A549 (cell line): ENCODE data around the gene MGP. TPM values are rescaled to one million over a fixed set of nuclear protein-coding genes. Genes with fewer than 3 reads are reported as not detected.

Experiments used
- ATAC-seq, 2 experiments: fragments of 200-7000 bp in 1 of 2; fragments of >200 bp in 1 of 2; cut with Nextera tagmentation in 1 of 2; cut with Tn5 transposase in 1 of 2; 3 replicates each; pipeline versions ENCODE4 v1.8.0 to v1.9.1; 2018 to 2020; ENCODE audit warnings: mild to moderate bottlenecking in 1 of 2, moderate library complexity in 1 of 2
- CTCF ChIA-PET: fragments of 300-600 bp; sonication (Branson Sonifier 250); formaldehyde crosslinking; extraction: SDS; loops from one replicate; lab custom pipeline; 2021; ENCODE audit warnings: antibody characterized with exemption, inconsistent platforms; lab: Yijun Ruan, JAX
- POLR2A ChIA-PET: fragments of 350-600 bp; formaldehyde crosslinking; extraction: SDS; loops from one replicate; lab custom pipeline; 2021; ENCODE audit warnings: antibody characterized with exemption, inconsistent platforms; lab: Yijun Ruan, JAX
- DNase-seq, 2 experiments: peaks; one replicate each; pipeline versions ENCODE4 v3.0.0 to v3.0.0-alpha.2; 2011 to 2016; ENCODE audit warnings: low read depth in 1 of 2, low spot score in 1 of 2
- FAIRE-seq: peaks from 2 replicates; lab custom pipeline; 2011; peaks lifted over from hg19 to GRCh38; lab: Jason Lieb, UNC
- H3K27ac ChIP-seq, 2 experiments: fragments of >200 bp; sonication (Bioruptor Twin); formaldehyde crosslinking; 3 replicates each; pipeline ENCODE4 v1.5.1; 2016 to 2017
- H3K4me1 ChIP-seq: fragments of >200 bp; sonication (Bioruptor Twin); formaldehyde crosslinking; 3 replicates; pipeline ENCODE4 v1.6.1; 2016
- H3K4me2 ChIP-seq: fragments of >200 bp; sonication (Bioruptor Twin); formaldehyde crosslinking; 3 replicates; pipeline ENCODE4 v1.6.1; 2016
- H3K4me3 ChIP-seq: fragments of >200 bp; sonication (Bioruptor Twin); formaldehyde crosslinking; 3 replicates; pipeline ENCODE4 v1.5.1; 2016
- H3K9me3 ChIP-seq: fragments of >200 bp; sonication (Bioruptor Twin); formaldehyde crosslinking; 3 replicates; pipeline ENCODE4 v1.6.1; 2016
- CBX8 ChIP-seq: fragments of 200-600 bp; sonication (generic); IDR thresholded peaks from 2 replicates; pipeline ENCODE4 v1.6.1; 2016
- EHF ChIP-seq: fragments of 250-450 bp; sonication (Bioruptor Pico); IDR thresholded peaks from 2 replicates; pipeline ENCODE4 v1.5.0; 2020; ENCODE audit warnings: mild to moderate bottlenecking
- EHMT2 ChIP-seq: fragments of 200-600 bp; sonication (generic); IDR thresholded peaks from 2 replicates; pipeline ENCODE4 v1.6.1; 2016; ENCODE audit warnings: antibody characterized with exemption, low read depth, mild to moderate bottlenecking, moderate library complexity
- ELK1 ChIP-seq: fragments of 150-350 bp; IDR thresholded peaks from 2 replicates; pipeline ENCODE4 v1.6.1; 2014; ENCODE audit warnings: low read depth, mild to moderate bottlenecking, low read length
- ESRRA ChIP-seq: fragments of 150-350 bp; IDR thresholded peaks from 2 replicates; pipeline ENCODE4 v1.6.1; 2014; ENCODE audit warnings: mild to moderate bottlenecking, low read length, borderline replicate concordance
- FOXS1 ChIP-seq: fragments of 250-450 bp; sonication (Bioruptor Pico); IDR thresholded peaks from 2 replicates; pipeline ENCODE4 v1.5.0; 2020; ENCODE audit warnings: mild to moderate bottlenecking, moderate library complexity
- GATA3 ChIP-seq: IDR thresholded peaks from 2 replicates; pipeline ENCODE4 v1.6.1; 2012; ENCODE audit warnings: borderline replicate concordance
- HEYL ChIP-seq: fragments of 250-450 bp; sonication (Bioruptor Pico); IDR thresholded peaks from 2 replicates; pipeline ENCODE4 v1.8.0; 2021; ENCODE audit warnings: mild to moderate bottlenecking, moderate library complexity
- JUN ChIP-seq, 2 experiments: fragments of >200 bp; sonication (Bioruptor Twin); formaldehyde crosslinking; IDR thresholded peaks; 2 replicates in 1 of 2; 3 replicates in 1 of 2; pipeline ENCODE4 v1.6.1; 2016 to 2017
- KDM1A ChIP-seq: fragments of 200-600 bp; sonication (generic); IDR thresholded peaks from 2 replicates; pipeline ENCODE4 v1.6.1; 2016; ENCODE audit warnings: low read depth, mild to moderate bottlenecking
- MAFK ChIP-seq: fragments of 450-650 bp; IDR thresholded peaks from 2 replicates; pipeline ENCODE4 v1.6.1; 2014; ENCODE audit not compliant: partially characterized antibody
- POLR2A ChIP-seq: IDR thresholded peaks from 2 replicates; pipeline ENCODE4 v1.6.1; 2012; ENCODE audit warnings: mild to moderate bottlenecking, low read length
- RAD21 ChIP-seq, 2 experiments: fragments of >200 bp in 1 of 2; sonication (Bioruptor Twin) in 1 of 2; formaldehyde crosslinking in 1 of 2; IDR thresholded peaks in 1 of 2; conservative IDR thresholded peaks in 1 of 2; 2 replicates in 1 of 2; 3 replicates in 1 of 2; pipeline ENCODE4 v1.6.1; 2012 to 2018; ENCODE audit warnings: inconsistent platforms in 1 of 2
- RARB ChIP-seq: fragments of 250-450 bp; sonication (Bioruptor Pico); IDR thresholded peaks from 2 replicates; pipeline ENCODE4 v1.8.0; 2021; ENCODE audit warnings: mild to moderate bottlenecking, moderate library complexity
- RCOR1 ChIP-seq: fragments of 150-350 bp; IDR thresholded peaks from 2 replicates; pipeline ENCODE4 v1.6.1; 2014; ENCODE audit warnings: antibody characterized with exemption, low read length, low read depth
- SMC3 ChIP-seq: fragments of >200 bp; sonication (Bioruptor Twin); formaldehyde crosslinking; IDR thresholded peaks from 3 replicates; pipeline ENCODE4 v1.6.1; 2018; ENCODE audit warnings: inconsistent platforms
- ZC3H11A ChIP-seq: fragments of 450-650 bp; IDR thresholded peaks from 2 replicates; pipeline ENCODE4 v1.6.1; 2014; ENCODE audit warnings: antibody characterized with exemption, mild to moderate bottlenecking
- WGBS: methylation state at CpG from one replicate; pipeline ENCODE4 v1.1.6; 2017; ENCODE audit errors: missing lambda C conversion rate; 5-methylcytosine and 5-hydroxymethylcytosine counted together
- polyA minus RNA-seq: library from RNA; depleted of rRNA, polyadenylated mRNA; stranded (reverse); fragments of >200 nt; gene quantifications from 2 replicates; pipeline ENCODE4 v1.2.3, GENCODE V29; 2011; rRNA and poly(A)+ RNA removed
- polyA plus RNA-seq, 4 experiments: library from polyadenylated mRNA; depleted of rRNA in 3 of 4; stranded (reverse); fragments of >200 nt; fragmentation: RNase III in 1 of 4; extraction: RNeasy Plus Mini Kit Qiagen cat#74134 plus additional on column Dnase treatment in 1 of 4; gene quantifications; 2 replicates in 3 of 4; 3 replicates in 1 of 4; pipeline ENCODE4 v1.2.3, GENCODE V29; 2011 to 2017
- TF ChIP-seq, protein P1 (sequence below): IDR thresholded peaks from 2 replicates; pipeline ENCODE4 v1.6.1; 2012
- TF ChIP-seq, protein P2 (sequence below): IDR thresholded peaks from 2 replicates; pipeline ENCODE4 v1.6.1; 2012

Gene MGP
- 0.16 and 0.21 TPM in 2 replicates for polyA plus RNA-seq (2011; rRNA removed)
- polyA plus RNA-seq (2012; cell fraction: cytosol; rRNA removed), result not detected in 2 replicates
- polyA plus RNA-seq (2012; cell fraction: nucleus; rRNA removed), result not detected in 2 replicates
- 0.10 to 0.30 TPM (median 0.11 TPM) in 3 replicates for polyA plus RNA-seq (2017; fragmentation: RNase III; extraction: RNeasy Plus Mini Kit Qiagen cat#74134 plus additional on column Dnase treatment)
- not detected in 2 replicates for polyA minus RNA-seq

DNA sequence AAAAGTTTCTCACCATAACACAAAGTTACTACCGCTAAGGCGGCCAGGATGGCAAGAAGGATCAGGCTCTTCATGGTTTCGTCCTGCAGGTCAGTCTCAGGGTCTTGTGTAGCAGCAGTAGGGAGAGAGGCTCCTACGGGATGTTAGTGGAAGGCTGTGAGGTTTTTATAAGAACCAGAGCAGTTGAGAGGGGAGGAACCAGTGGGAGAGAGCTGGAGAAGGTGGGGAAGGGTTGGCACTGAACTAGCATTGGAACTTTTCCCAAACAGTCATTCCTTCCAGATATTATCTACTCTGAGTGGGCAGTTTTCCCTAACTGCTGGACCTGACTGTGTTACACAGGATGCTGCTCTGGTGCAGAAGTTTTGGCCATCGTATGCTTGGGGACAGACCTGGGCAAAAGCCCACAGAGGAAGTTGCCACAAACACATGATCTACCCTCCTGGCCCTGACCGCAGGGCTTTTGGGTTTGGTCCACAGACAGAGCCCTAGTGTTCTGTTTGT, at the start of gene MGP:
MGP (minus strand) TSS at position 137 of the 504 bp plus-strand sequence; CDS start at position 74, 63 bp downstream.
- no peak within 1 kb of the TSS for H3K4me3 ChIP-seq
- DNase-seq, result no peak
- peaks cover 4% of the 10 kb centered on the region; the same call in 2 of the 3 replicates for H3K4me1 ChIP-seq
- no peak within 1 kb of the TSS for H3K27ac ChIP-seq
- peak within 1 kb of the TSS; percentile 17; the same call in 1 of the 3 replicates for H3K4me2 ChIP-seq
- WGBS, result 62% methylated on average over 6 of the region's 6 CpGs
- ChIA-PET POLR2A (no interaction called here), CTCF (no interaction called here)
- peak in 1 of 2 experiments; percentile 27; a peak in 3 of 6 replicates for ATAC-seq
- FAIRE-seq, result no peak
- no peaks in the 10 kb centered on the region for H3K9me3 ChIP-seq
- TF ChIP-seq ESRRA (no peak), ELK1 (no peak), JUN (IDR thresholded peaks at IDR 0.05) (no peak), RAD21 (conservative IDR thresholded peaks at IDR 0.05 in 1 of 2, IDR thresholded peaks at IDR 0.05 in 1 of 2) (no peak)

- Histone ChIP-seq H3K27ac (no peak overlapping the region), H3K4me2 (no peak overlapping the region), H3K4me1 (no peaks in the 10 kb centered on the region; the same call in 2 of the 3 replicates), H3K9me3 (no peaks in the 10 kb centered on the region), H3K4me3 (no peak overlapping the region)
- TF ChIP-seq MAFK, result no peak
- TF ChIP-seq, protein P1, sequence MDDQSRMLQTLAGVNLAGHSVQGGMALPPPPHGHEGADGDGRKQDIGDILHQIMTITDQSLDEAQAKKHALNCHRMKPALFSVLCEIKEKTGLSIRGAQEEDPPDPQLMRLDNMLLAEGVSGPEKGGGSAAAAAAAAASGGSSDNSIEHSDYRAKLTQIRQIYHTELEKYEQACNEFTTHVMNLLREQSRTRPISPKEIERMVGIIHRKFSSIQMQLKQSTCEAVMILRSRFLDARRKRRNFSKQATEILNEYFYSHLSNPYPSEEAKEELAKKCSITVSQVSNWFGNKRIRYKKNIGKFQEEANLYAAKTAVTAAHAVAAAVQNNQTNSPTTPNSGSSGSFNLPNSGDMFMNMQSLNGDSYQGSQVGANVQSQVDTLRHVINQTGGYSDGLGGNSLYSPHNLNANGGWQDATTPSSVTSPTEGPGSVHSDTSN, result no peak
- no peak for TF ChIP-seq SMC3
- no peak for TF ChIP-seq ZC3H11A
- TF ChIP-seq, protein P2, sequence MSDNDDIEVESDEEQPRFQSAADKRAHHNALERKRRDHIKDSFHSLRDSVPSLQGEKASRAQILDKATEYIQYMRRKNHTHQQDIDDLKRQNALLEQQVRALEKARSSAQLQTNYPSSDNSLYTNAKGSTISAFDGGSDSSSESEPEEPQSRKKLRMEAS, result no peak
- no peak for TF ChIP-seq ELK1
- TF ChIP-seq CBX8, result no peak
- ChIA-PET CTCF (interaction anchor here (1.0 to 1.3 kb wide), 2 partner anchors 43 to 151 kb away, joined by 3 to 4 read pairs; no protein-coding TSS in a partner anchor), POLR2A (no interaction called here)
- WGBS, result 32% methylated on average over 4 of the region's 4 CpGs
- ATAC-seq (no peak), DNase-seq (no peak), FAIRE-seq (no peak)
These were observed 49.4 kb upstream of the MGP start for GRCh38 chr12:14935031-14935430.

GRCh38 chr12:14934511-14934910, 48.9 kb upstream of the MGP start:
- no peak overlapping the region for H3K4me3 ChIP-seq
- FAIRE-seq (no peak), DNase-seq (no peak), ATAC-seq (no peak)
- ChIA-PET CTCF (interaction anchor here (1.0 to 1.3 kb wide), 2 partner anchors 43 to 150 kb away, joined by 3 to 4 read pairs; no protein-coding TSS in a partner anchor), POLR2A (no interaction called here)
- H3K27ac ChIP-seq, result no peak overlapping the region
- H3K4me1 ChIP-seq, result no peaks in the 10 kb centered on the region; the same call in 2 of the 3 replicates
- no peaks in the 10 kb centered on the region for H3K9me3 ChIP-seq
- 93% methylated on average over 2 of the region's 2 CpGs for WGBS
- H3K4me2 ChIP-seq, result no peak overlapping the region
- TF ChIP-seq RARB (CRISPR knock-in tag) (no peak), HEYL (CRISPR knock-in tag) (no peak), FOXS1 (no peak), EHMT2 (no peak), SMC3 (no peak), GATA3 (no peak), RCOR1 (no peak), KDM1A (no peak), POLR2A (no peak), EHF (CRISPR knock-in tag) (no peak), RAD21 (conservative IDR thresholded peaks at IDR 0.05 in 1 of 2, IDR thresholded peaks at IDR 0.05 in 1 of 2) (no peak)
- TF ChIP-seq, protein P1, result no peak
- TF ChIP-seq, all 56 proteins: peak for 0
